ENCODE measurements around the gene LMTK2. TPM values are rescaled to one million over a fixed set of nuclear protein-coding genes. Genes with fewer than 3 reads are reported as not detected.
A peak's percentile ranks its signal among the peaks of the same experiment; 100 is the strongest.

Gene LMTK2
- total RNA-seq, 1 experiment from 2014 or later: 16.1 TPM

GRCh38 chr7:98137826-98138151, 31.1 kb downstream of the LMTK2 start:
- no peak for DNase-seq
- peaks cover 14% of the 10 kb centered on the region for H3K4me1 ChIP-seq
- peaks cover 12% of the 10 kb centered on the region for H3K36me3 ChIP-seq
- no peaks in the 10 kb centered on the region for H3K27me3 ChIP-seq
- no peak overlapping the region for H3K4me3 ChIP-seq
- no peak overlapping the region for H3K27ac ChIP-seq
- no peaks in the 10 kb centered on the region for H3K9me3 ChIP-seq (replicated peaks)

DNA sequence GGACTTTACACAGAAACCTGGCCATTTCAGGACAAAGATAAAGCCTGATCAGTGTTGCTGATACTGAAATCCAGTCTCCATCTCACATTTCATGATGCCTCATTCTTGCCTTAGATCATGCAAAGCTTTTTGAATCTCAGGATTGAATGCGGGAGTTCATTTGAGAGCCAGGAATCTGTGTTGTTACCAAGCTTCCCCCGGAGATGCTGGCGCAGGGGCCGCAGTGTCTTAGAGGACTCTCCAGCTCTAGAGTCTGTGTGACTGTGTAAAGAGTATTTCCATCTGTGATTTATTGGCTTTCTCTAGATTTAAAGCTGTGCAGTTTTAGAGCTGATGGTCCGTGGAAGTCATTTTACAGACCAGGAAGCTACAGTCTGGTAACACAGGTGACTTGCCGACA, 32.0 kb downstream of the LMTK2 start:
- H3K27me3 ChIP-seq: no peaks in the 10 kb centered on the region

DNA sequence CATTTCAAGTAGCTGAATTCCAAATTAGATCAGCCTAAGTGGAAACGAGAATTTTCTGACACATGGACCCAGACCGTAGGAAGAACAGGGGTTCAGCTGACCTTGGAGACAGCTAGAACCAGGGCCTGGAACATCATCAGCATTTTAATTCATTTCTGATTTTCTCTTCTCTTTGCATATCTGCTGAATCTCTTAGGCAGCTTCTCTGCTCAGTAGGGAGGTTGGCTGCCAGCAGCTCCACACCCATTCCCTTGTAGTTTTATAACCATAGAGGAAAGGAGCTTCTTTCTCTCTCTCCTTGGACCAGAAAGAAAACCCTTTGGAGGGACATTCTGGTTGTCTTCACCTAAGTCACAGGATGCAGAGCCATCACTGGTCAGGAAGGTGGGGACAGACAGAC, 36.0 kb downstream of the LMTK2 start:
- H3K9me3 ChIP-seq (replicated peaks): no peaks in the 10 kb centered on the region; the same call in 1 of the 2 replicates
- no peak overlapping the region for H3K27ac ChIP-seq
- H3K36me3 ChIP-seq: peaks cover 24% of the 10 kb centered on the region
- no peak overlapping the region for H3K4me3 ChIP-seq
- H3K4me1 ChIP-seq: no peaks in the 10 kb centered on the region
- no peak for DNase-seq
- H3K27me3 ChIP-seq: no peaks in the 10 kb centered on the region

More for the DNA sequence above, 32.0 kb downstream of the LMTK2 start:
- DNase-seq: no peak
- no peaks in the 10 kb centered on the region for H3K9me3 ChIP-seq (replicated peaks)
- peaks cover 16% of the 10 kb centered on the region for H3K36me3 ChIP-seq
- H3K4me1 ChIP-seq: peaks cover 5% of the 10 kb centered on the region
- H3K4me3 ChIP-seq: no peak overlapping the region
- no peak overlapping the region for H3K27ac ChIP-seq

DNA sequence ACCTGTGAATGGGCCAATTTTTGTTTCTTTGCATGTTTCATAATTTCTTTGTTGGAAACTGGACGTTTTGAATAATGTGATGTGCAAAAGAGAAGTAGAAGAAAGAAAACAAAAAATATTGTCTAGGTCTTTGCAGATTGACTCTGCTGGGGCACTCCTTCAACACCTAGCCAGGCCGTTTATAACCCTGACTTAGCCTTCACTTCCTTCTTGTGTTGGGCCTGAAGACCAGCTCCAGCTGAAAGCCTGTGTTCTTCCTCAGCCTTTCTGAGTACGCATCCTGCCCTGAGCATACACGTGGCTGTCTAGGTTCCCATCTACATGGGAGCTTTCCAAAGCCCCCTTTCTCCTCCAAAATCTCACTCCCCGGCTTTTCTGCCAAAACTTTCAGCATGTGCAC, 41.9 kb downstream of the LMTK2 start:
- H3K9me3 ChIP-seq (replicated peaks): no peaks in the 10 kb centered on the region; the same call in 1 of the 2 replicates
- no peaks in the 10 kb centered on the region for H3K27me3 ChIP-seq
- H3K4me1 ChIP-seq: no peaks in the 10 kb centered on the region
- H3K27ac ChIP-seq: no peak overlapping the region
- peaks cover 9% of the 10 kb centered on the region for H3K36me3 ChIP-seq
- DNase-seq: no peak
- H3K4me3 ChIP-seq: no peak overlapping the region

DNA sequence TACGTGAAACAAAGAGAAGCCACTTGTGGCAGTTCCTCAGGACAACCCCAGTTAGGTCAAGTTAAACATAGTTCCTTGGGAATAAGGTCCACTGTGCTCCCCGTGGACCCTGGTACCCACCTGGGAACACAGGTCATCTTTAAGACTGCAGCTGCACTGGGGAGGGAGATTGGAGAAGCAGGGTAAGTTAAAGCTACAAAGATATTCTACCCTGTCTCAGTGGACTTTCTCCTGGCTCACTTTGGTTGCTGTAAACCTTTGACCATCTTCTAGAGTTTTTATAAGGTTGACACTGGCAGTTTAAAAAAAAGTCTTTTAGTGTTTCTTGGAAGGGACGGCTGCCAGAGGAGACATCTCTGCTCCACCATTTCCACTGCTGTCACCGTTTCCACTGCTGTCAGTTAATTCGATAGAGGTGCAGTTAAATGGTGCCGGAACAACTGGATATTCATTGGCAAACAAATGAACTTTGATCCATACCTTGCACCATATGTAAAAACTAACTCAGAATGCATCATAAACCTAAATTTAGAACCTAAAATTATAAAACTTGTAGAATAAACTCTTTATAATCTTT, 42.5 kb downstream of the LMTK2 start:
- no peak overlapping the region for H3K27ac ChIP-seq
- peaks cover 6% of the 10 kb centered on the region for H3K36me3 ChIP-seq
- no peak overlapping the region for H3K4me3 ChIP-seq
- no peaks in the 10 kb centered on the region for H3K4me1 ChIP-seq
- H3K27me3 ChIP-seq: no peaks in the 10 kb centered on the region
- no peak for DNase-seq
- H3K9me3 ChIP-seq (replicated peaks): no peaks in the 10 kb centered on the region; the same call in 1 of the 2 replicates

- peaks cover 12% of the 10 kb centered on the region for H3K36me3 ChIP-seq
- no peaks in the 10 kb centered on the region for H3K27me3 ChIP-seq
- no peak overlapping the region for H3K4me3 ChIP-seq
- H3K27ac ChIP-seq: no peak overlapping the region
- no peak for DNase-seq
- H3K9me3 ChIP-seq (replicated peaks): no peaks in the 10 kb centered on the region; the same call in 1 of the 2 replicates
- no peaks in the 10 kb centered on the region for H3K4me1 ChIP-seq
These were observed 45.2 kb downstream of the LMTK2 start for GRCh38 chr7:98151884-98152283.

GRCh38 chr7:98156700-98157099, 50.0 kb downstream of the LMTK2 start:
- peaks cover 15% of the 10 kb centered on the region for H3K36me3 ChIP-seq

GRCh38 chr7:98157761-98158160, 51.1 kb downstream of the LMTK2 start:
- Histone ChIP-seq H3K9me3 (replicated peaks) (no peaks in the 10 kb centered on the region), H3K27me3 (no peaks in the 10 kb centered on the region), H3K4me3 (no peak overlapping the region), H3K36me3 (peaks cover 15% of the 10 kb centered on the region), H3K4me1 (no peaks in the 10 kb centered on the region), H3K27ac (no peak overlapping the region)
- no peak for DNase-seq

More at GRCh38 chr7:98156700-98157099, 50.0 kb downstream of the LMTK2 start:
- Histone ChIP-seq H3K4me3 (no peak overlapping the region), H3K27ac (no peak overlapping the region), H3K4me1 (no peaks in the 10 kb centered on the region), H3K27me3 (no peaks in the 10 kb centered on the region), H3K9me3 (replicated peaks) (no peaks in the 10 kb centered on the region)
- DNase-seq: no peak

DNA sequence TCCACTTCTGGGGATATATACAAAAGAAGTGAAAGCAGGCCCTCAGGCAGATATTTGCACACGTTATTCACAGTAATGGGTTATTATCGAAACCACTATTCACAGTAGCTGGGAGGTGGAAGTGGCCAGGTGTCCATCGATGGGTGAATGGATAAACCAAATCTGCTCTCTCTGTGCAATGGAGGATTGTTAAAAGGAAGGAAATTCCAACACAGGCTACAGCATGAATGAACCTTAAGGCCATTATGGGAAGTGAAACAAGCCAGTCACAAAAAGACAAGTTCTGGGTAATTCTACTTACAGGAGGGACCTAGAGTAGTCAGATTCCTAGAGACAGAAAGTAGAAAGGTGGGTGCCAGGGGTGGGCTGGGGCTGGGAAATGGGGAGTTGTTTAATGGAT, 56.1 kb downstream of the LMTK2 start:
- H3K4me1 ChIP-seq: no peaks in the 10 kb centered on the region
- peaks cover 3% of the 10 kb centered on the region; the same call in 1 of the 2 replicates for H3K36me3 ChIP-seq
- no peaks in the 10 kb centered on the region for H3K27me3 ChIP-seq
- H3K9me3 ChIP-seq (replicated peaks): no peaks in the 10 kb centered on the region
- no peak overlapping the region for H3K4me3 ChIP-seq
- no peak overlapping the region for H3K27ac ChIP-seq
- no peak for DNase-seq

- Histone ChIP-seq H3K4me3 (no peak overlapping the region), H3K9me3 (replicated peaks) (no peaks in the 10 kb centered on the region)
These were observed 56.6 kb downstream of the LMTK2 start for GRCh38 chr7:98163269-98163668.

GRCh38 chr7:98163704-98164494, 57.2 kb downstream of the LMTK2 start:
- Histone ChIP-seq H3K27me3 (no peaks in the 10 kb centered on the region), H3K4me3 (no peak overlapping the region), H3K9me3 (replicated peaks) (no peaks in the 10 kb centered on the region), H3K4me1 (no peaks in the 10 kb centered on the region), H3K36me3 (peaks cover 3% of the 10 kb centered on the region; the same call in 1 of the 2 replicates), H3K27ac (no peak overlapping the region)
- no peak for DNase-seq

More at GRCh38 chr7:98163269-98163668, 56.6 kb downstream of the LMTK2 start:
- Histone ChIP-seq H3K27ac (no peak overlapping the region), H3K27me3 (no peaks in the 10 kb centered on the region), H3K36me3 (peaks cover 3% of the 10 kb centered on the region; the same call in 1 of the 2 replicates), H3K4me1 (no peaks in the 10 kb centered on the region)
- no peak for DNase-seq

- no peak overlapping the region for H3K27ac ChIP-seq
- H3K36me3 ChIP-seq: no peaks in the 10 kb centered on the region
- no peaks in the 10 kb centered on the region for H3K27me3 ChIP-seq
- no peaks in the 10 kb centered on the region for H3K4me1 ChIP-seq
- peak; percentile 50 to 69 for DNase-seq
- no peak overlapping the region for H3K4me3 ChIP-seq
- no peaks in the 10 kb centered on the region for H3K9me3 ChIP-seq (replicated peaks)
These were observed 59.4 kb downstream of the LMTK2 start for GRCh38 chr7:98165827-98166667.

- Histone ChIP-seq H3K4me3 (no peak overlapping the region), H3K27ac (no peak overlapping the region), H3K4me1 (no peaks in the 10 kb centered on the region), H3K9me3 (replicated peaks) (no peaks in the 10 kb centered on the region), H3K36me3 (no peaks in the 10 kb centered on the region), H3K27me3 (no peaks in the 10 kb centered on the region)
- no peak for DNase-seq
These were observed 60.0 kb downstream of the LMTK2 start for GRCh38 chr7:98166668-98166970.

GRCh38 chr7:98167653-98168052, 61.0 kb downstream of the LMTK2 start:
- H3K27ac ChIP-seq: no peak overlapping the region
- no peaks in the 10 kb centered on the region for H3K4me1 ChIP-seq
- H3K36me3 ChIP-seq: no peaks in the 10 kb centered on the region
- no peak overlapping the region for H3K4me3 ChIP-seq
- H3K27me3 ChIP-seq: no peaks in the 10 kb centered on the region
- DNase-seq: no peak
- H3K9me3 ChIP-seq (replicated peaks): no peaks in the 10 kb centered on the region
